RWPE1 (cell line): ENCODE results near the gene LYRM9.
"Not testable (repeated sequence)": the region's sequence is repeated elsewhere in the genome, so short reads cannot be mapped to it uniquely, and the experiment has no call there.

Experiments used
- CTCF ChIA-PET: fragments of 350-600 bp; sonication (Branson Sonifier 250); formaldehyde crosslinking; extraction: SDS; loops from one replicate; lab custom pipeline; 2021; lab: Yijun Ruan, JAX
- POLR2A ChIA-PET: fragments of 400-600 bp; formaldehyde crosslinking; extraction: SDS; loops from one replicate; lab custom pipeline; 2020; ENCODE audit warnings: antibody characterized with exemption; ENCODE audit not compliant: low non-redundant PET; lab: Yijun Ruan, JAX
- DNase-seq: peaks from one replicate; pipeline ENCODE4 v3.0.0; 2012; ENCODE audit warnings: low spot score
- H3K27ac ChIP-seq: fragments of 450-650 bp; 2 replicates; pipeline ENCODE4 v1.5.1; 2017
- CTCF ChIP-seq: fragments of 450-650 bp; conservative IDR thresholded peaks from 2 replicates; pipeline ENCODE4 v1.5.1; 2017; ENCODE audit warnings: low read depth, mild to moderate bottlenecking

LYRM9 gene

GRCh38 chr17:27836651-27837050, 56.5 kb downstream of the LYRM9 start:
- ChIA-PET POLR2A (no interaction called here), CTCF (no interaction called here)
- H3K27ac ChIP-seq, result no peak overlapping the region

GRCh38 chr17:27834571-27834970, 58.6 kb downstream of the LYRM9 start:
- no peak overlapping the region for H3K27ac ChIP-seq
- CTCF ChIA-PET, result interaction anchor here (0.7 kb wide), 2 partner anchors 78 to 679 kb away, joined by 3 read pairs; no protein-coding TSS in a partner anchor
- POLR2A ChIA-PET, result no interaction called here
- TF ChIP-seq CTCF, result no peak
- no peak for DNase-seq

More at GRCh38 chr17:27836651-27837050, 56.5 kb downstream of the LYRM9 start:
- no peak for TF ChIP-seq CTCF
- DNase-seq, result no peak

- no peak overlapping the region for H3K27ac ChIP-seq
- ChIA-PET CTCF (interaction anchor here (0.6 to 0.7 kb wide), 3 partner anchors 133 to 394 kb away, joined by 3 to 5 read pairs (median 4); no protein-coding TSS in a partner anchor), POLR2A (no interaction called here)
- TF ChIP-seq CTCF, result no peak
- no peak for DNase-seq
Measured at GRCh38 chr17:27832831-27833230, 60.3 kb downstream of the LYRM9 start.

GRCh38 chr17:27829888-27830287, 63.3 kb downstream of the LYRM9 start:
- H3K27ac ChIP-seq, POLR2A ChIA-PET, CTCF ChIA-PET, DNase-seq: not testable (repeated sequence)

- H3K27ac ChIP-seq, POLR2A ChIA-PET, DNase-seq, CTCF ChIA-PET: not testable (repeated sequence)
Measured at GRCh38 chr17:27829143-27829711, 63.9 kb downstream of the LYRM9 start.
